Activated CD4-positive, alpha-beta T cell treated with anti-CD3 and anti-CD28 coated beads, Interleukin-2, Interleukin-4, amounts not matched to agents 100 ng/mL and 50 ng/mL, durations not matched to agents 16 hours and 8 hours (primary cell): Measurements from ENCODE around the gene FNDC3A.

Experiments
- DNase-seq: peaks from one replicate; pipeline ENCODE4 v3.0.0-alpha.2; 2020; ENCODE audit warnings: low spot score

The FNDC3A gene

DNA sequence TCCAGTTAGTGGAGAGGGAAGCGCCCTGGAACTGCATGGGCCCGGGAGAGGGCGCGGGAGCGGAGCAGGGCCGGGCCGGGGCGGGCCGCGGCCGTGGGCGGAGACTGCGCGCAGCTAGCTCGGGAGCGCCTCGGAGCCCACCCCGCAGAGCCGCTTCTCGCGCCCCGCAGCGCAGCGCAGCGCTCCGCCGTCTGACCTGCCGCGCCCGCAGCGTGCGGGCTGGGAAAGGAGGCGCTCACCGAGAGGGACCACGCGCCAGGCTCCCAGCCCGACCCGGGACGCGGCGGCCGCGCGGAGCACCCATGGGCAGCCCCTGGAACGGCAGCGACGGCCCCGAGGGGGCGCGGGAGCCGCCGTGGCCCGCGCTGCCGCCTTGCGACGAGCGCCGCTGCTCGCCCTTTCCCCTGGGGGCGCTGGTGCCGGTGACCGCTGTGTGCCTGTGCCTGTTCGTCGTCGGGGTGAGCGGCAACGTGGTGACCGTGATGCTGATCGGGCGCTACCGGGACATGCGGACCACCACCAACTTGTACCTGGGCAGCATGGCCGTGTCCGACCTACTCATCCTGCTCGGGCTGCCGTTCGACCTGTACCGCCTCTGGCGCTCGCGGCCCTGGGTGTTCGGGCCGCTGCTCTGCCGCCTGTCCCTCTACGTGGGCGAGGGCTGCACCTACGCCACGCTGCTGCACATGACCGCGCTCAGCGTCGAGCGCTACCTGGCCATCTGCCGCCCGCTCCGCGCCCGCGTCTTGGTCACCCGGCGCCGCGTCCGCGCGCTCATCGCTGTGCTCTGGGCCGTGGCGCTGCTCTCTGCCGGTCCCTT is 244.5 kb downstream of the FNDC3A start, which contains the start of gene MLNR:
TSS of gene MLNR (plus strand) at position 303 of the 820 bp plus-strand sequence. CDS start at position 303, 0 bp downstream.
- peak; percentile 17 for DNase-seq

DNA sequence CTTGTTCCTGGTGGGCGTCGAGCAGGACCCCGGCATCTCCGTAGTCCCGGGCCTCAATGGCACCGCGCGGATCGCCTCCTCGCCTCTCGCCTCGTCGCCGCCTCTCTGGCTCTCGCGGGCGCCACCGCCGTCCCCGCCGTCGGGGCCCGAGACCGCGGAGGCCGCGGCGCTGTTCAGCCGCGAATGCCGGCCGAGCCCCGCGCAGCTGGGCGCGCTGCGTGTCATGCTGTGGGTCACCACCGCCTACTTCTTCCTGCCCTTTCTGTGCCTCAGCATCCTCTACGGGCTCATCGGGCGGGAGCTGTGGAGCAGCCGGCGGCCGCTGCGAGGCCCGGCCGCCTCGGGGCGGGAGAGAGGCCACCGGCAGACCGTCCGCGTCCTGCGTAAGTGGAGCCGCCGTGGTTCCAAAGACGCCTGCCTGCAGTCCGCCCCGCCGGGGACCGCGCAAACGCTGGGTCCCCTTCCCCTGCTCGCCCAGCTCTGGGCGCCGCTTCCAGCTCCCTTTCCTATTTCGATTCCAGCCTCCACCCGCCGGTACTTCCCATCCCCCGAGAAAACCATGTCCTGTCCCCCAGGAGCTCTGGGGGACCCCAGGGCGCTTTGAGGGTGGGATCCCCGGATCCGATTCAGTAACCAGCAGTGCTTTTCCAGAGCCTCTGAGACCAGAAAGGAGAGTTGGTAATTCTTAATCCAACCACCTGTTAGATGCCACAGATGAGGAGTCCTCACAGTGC is 245.3 kb downstream of the FNDC3A start:
- no peak for DNase-seq

DNA sequence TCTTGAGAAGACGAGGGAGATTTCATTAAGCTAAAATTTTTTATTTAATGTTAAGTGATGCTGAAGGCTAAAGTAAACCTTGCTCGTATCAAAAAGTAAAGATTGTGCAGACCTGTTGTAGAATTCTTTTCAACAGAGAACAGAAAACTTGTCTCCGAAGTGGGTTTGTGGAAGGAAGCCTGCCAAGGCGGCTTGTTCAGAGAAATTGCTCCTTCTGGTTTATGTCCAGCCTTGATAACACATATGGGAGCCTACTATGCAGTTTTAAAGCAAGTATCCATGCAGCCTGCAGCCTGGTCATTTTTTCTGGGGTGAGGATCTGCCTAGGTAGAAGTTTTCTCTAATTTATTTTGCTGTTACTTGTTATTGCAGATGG is 245.9 kb downstream of the FNDC3A start:
- no peak for DNase-seq

DNA sequence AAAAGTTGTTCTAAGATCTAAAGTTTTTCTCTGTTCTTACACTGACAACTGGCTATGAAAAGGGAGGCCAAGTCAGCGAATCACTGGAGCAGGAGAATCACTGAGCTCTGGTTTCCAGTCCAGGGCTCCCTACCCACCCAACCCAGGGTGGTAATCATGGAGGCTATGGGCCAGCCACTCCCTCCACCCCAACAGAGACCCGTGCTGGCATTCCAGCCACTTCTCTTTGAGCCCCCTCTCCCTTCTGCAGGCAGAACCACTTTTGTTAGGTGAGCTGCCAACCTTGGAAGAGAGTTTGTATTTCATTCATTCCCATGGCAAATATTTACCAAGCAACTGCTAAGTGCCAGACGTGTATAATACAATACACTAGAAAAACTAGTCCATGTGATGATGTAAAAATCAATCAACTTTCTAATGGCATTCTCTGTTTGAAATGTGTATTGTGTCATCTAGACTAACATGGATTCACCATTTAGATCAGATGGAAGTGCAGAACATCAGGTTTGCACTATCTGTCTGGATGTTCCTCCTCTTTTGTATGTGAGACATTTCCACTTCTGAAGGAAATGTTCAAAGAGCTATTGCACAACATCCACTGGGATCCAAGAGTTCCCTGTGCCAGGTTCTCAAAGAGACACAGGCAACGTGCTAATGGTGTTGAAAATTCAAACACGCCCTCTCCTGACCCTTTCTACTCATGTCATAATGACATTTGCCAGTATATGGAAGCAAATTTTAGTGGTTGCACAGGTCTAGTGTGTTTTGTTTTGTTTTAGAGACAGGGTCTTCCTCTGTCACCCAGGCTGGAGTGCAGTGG is 249.7 kb downstream of the FNDC3A start:
- no peak for DNase-seq

DNA sequence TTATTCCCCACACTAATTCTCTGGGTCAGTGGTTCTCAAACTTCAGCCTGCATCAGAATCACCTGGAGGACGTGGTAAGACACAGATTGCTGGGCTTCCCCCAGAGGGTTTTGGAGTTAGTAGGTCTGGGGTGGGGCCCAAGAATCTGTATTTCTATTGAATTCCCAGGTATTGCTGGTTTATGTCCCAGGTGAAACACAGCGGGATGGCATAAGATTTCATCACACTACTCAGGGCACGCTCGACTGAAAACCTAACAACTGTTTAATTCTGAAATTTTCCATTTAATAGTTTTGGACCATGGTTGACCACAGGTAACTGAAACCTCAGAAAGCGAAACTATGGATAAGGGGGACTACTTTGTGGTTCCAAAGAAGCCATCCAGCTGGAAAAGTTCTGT is 250.9 kb downstream of the FNDC3A start:
- no peak for DNase-seq

DNA sequence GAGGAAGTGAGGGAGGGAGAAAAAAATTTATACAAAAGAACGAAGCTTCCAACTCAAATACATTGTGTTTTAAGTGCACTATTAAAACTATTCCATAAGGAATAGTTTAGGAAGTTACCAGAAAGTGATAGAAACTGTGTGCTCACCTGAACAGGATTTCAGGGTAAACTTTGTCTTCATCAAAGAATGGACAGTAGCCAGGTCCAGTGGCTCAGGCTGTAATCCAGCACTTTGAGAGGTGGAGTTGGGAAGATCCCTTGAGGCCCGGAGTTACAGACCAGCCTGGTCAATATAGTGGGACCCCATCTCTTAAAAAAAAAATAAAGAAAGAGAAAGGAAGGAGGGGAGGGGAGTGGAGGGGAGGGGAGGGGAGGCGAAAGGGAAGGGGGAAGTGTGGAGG is 259.0 kb downstream of the FNDC3A start:
- DNase-seq = no peak

DNA sequence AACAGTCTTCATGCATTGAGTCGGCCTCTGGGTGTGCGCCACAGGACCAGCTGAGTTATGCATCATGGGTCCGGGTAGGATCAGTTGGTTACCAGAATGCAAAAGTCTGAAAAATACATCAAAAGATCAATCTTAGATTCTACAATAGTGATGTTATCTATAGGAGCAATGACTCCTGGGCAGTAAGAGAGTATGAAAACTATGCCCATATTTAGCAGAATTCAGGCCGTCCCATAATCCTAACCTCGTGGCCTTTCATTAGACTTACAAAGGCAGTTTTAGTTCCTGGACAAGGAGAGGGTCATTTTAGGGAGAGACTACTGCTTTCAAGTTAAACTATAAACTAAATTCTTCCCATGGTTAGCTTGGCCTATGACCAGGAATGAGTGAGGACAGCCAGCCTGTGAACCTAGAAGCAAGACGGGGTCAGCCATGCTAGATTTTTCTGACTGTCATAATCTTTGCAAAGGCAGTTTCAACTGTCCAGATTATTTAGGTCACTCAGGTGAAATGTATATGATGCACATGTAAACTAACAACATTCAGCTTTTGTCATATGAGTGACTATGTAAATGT is 260.2 kb downstream of the FNDC3A start:
- no peak for DNase-seq

DNA sequence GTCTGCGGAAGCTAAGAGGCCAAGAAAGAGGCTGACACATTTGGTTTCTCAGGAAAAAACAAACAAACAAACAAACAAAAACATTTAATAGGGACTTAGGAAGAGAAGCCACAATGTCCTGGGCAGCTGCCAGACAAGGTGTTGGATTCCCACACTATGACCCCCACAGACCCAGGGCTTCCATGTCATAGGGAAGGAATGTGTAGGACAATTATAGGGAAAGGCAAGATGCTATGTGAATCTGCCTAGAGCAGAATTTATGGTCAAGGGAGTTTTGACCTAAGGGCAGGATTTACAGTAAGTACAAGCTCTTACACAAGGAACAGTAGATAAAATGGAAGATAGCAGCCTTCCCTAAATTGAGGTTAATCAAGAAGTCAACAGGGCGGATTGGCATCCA is 262.9 kb downstream of the FNDC3A start:
- DNase-seq = no peak

DNA sequence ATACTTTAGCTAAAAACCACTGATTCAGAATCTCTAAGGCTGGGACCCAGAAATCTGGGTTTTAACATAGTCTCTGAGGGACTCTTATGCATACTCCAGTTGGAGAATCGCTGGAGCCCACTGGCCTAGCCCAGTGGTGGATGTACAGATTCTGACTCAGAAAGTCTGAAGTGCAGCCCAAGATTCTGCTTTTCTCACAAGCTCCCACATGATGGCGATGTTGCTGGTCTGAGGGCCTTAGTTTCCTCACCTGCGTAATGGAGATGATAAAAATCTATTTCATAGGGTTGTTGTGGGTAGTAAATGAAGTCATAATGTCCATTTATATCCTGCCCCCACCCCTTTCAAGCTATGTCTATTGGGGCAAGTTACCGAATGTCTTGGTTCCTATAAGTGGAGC is 264.3 kb downstream of the FNDC3A start:
- peak; percentile 50 for DNase-seq

DNA sequence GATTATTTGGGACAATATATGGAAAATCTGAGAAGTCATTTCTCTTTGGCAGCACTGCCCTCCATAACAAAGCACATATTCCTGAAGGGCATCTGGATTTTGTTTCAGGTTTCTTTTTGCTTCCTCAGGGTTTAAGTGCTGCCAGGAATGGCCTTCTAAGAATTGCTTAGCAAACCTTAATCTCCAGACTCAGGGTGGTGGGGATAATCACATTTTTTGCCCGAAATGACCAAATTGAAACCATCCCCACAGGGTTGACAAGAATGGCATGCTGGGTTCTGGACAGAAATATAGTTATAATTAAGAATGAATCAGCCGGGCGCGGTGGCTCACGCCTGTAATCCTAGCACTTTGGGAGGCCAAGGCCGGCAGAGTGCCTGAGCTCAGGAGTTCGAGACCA is 265.6 kb downstream of the FNDC3A start:
- no peak for DNase-seq

DNA sequence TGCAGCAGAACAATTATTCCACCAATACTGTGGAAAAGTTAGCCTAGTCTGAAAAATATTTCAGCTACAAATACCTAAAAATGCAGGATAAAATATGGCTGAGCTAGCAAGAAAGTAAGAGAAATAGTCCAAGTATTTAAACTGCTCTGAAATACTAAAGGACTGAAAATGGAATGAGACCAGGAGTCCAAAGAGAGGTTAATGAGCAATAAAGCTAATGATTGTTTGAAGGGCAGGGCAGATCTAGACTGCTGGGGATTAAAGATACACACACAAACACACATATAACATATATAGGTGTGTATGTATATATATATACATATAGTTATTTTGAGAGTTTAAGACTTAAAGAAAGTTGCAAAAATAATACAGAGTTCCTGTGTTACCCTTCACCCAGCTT is 269.4 kb downstream of the FNDC3A start:
- DNase-seq = no peak

DNA sequence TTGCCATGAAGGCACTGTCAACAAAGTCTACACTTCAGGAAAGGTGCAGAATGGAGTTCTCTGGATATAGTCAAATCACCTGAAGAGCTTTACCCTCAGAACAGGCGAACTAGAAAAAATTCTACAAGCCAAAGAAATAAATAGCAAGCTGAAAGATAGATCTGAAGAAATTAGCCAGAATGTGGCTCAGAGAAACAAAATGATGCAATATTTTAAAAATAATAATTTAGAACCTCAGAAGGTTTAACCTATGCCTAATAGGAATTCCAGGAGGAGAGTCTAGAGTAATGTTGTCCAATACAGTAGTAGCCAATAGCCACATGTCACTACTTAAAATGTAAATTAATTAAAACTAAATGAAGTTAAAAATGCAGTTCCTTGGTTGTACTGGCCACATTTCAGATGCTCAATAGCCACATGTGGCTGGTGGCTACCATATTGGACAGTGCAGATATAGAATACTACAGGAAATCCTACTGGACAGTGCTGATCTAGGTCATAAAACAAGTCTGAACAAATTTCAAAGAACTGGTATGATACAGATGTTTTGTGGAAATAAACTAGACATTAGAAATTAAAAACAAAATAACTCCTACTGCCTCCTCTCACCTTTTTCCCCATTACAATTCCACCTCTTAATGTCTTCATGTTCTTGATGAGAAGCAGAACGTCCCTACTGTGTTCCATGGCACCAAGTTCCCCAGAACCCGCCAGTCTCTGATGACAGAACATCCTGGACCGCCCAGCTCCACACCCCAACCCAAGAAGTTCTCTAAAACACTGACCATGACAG is 271.3 kb downstream of the FNDC3A start:
- DNase-seq = no peak

DNA sequence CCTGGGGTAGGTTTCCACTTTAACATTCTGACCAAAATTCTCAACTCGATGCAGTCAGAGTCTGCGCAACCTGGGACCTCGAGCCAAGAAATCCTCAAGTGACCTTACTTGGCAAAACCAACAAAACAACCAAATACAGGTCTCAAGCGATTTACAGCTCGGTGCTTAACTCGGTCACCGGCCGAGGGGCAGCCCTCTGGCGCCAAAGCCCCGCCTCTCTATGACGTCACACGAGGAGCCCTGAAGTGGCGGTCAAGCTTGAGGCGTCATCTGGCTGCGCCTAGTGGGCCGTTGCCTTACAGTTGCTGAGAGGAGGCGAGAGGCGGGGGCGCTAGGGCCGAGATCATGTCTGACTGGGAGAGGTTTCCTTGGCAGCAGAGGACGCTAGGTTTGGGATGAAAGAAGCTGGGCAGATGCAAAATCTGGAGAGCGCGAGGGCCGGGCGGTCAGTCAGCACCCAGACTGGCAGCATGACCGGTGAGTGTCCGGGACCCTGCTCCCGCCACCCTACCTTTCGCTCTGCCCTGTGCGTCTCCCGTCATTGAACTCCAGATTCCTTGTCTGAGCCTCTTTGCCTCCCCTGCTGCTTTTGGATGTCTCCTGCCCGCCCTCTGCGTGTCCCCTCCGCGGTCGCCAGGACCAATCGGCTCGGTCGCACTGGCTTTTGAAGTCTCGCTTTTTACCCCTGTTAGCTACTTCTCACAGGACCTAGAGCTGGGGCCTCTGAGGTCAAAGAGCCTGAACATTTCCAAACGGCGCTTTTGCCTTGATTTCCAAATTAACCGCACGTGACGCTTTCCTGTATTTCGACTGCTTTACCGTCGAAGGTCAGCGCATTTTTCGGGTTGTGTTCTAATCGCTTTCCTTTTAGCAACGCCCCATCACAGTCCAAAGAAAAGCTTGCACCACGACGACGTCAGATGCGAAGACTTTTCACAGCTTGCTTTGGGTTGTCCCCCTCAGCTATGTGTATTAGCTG is 272.2 kb downstream of the FNDC3A start, which contains the start of gene CDADC1:
TSS of gene CDADC1 (plus strand) at position 283 of the 979 bp plus-strand sequence. CDS start at position 396, 113 bp downstream.
- DNase-seq = peak; percentile 97

DNA sequence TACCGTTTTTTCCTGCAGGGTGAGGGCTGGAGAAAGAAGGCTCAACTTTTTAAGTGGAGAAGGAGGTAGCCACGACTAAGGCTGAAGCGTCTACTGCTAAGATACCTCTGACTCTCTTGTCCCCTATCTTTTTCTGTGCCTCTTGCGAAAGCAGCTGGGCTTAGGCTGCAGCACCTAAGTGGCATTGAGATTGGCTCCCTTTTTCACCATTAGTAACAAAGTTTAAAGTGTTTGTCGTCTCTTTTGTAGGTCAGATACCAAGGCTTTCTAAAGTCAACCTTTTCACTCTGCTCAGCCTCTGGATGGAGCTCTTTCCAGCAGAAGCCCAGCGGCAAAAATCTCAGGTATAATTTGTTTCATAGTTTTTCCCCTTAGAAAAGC is 272.9 kb downstream of the FNDC3A start:
- DNase-seq = no peak

DNA sequence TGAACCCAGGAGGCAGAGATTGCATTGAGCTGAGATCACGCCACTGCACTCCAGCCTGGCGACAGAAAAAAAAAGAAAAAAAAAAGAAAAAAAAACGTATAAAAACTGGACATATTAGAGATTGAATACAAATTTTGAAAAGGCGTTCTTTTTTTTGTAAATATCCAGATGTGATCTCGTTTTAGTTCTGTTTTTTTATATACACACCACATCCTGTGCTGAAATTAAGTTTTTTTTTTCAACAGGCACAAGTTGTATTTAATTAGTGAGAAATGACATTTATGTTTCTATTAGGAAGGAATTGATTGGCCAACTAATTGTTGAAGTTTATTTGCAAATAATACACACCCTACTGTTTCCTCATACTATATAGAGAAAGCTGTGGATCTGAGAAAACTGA is 275.6 kb downstream of the FNDC3A start:
- no peak for DNase-seq

DNA sequence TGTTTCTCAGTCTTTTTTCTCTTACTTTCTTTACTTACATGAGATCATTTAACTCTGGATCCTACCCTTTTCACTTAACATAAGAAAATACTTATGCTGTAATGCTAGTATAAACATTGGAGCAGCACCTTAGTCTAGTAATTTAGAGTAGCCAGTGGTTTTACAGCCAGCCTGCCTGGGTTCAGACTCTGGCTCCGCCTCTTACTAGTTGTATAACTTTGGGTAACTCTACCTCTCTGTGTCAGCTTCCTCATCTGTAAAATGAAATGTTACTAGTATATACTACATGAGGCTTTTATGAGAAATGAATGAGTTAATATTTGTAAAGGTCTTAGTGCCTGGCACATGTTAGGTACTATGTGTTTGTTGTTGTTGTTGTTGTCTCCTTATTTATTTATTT is 277.6 kb downstream of the FNDC3A start:
- no peak for DNase-seq

DNA sequence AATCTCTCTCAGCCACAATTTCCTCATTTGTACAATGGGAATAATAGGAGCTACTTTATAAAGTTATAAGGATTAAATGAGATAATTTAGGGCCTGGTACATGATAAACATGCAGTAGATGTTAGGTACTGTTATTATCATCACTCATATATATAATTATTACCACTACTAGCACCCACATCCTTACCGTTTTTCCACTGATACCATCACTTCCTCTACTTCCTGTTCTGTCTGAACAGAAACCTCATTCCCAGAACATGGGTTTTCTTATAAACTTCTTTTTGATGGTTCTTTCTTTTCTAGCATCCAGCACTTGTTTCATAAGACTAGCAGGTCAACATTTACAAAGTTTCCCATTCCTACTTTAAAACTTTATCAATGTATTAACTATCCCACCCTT is 278.3 kb downstream of the FNDC3A start:
- DNase-seq = no peak

DNA sequence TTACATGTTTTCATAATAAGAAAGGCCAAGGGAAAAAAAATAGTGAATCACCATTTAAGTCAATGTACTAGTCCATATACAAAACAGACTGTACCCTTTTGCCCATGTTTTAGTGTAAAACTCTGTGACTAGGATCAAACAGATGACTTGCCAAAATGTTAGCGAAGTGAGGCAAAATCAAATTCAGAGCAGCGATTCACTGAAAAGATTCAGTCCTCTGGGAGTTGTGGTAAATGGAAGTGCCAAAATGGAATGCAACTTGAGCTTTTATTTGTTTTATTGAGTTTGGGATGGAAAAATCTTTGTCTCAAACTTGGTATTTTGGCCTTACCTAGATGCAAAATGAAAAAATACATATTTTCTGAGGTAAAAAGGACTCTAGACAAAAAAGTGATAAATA is 281.1 kb downstream of the FNDC3A start:
- DNase-seq = no peak

DNA sequence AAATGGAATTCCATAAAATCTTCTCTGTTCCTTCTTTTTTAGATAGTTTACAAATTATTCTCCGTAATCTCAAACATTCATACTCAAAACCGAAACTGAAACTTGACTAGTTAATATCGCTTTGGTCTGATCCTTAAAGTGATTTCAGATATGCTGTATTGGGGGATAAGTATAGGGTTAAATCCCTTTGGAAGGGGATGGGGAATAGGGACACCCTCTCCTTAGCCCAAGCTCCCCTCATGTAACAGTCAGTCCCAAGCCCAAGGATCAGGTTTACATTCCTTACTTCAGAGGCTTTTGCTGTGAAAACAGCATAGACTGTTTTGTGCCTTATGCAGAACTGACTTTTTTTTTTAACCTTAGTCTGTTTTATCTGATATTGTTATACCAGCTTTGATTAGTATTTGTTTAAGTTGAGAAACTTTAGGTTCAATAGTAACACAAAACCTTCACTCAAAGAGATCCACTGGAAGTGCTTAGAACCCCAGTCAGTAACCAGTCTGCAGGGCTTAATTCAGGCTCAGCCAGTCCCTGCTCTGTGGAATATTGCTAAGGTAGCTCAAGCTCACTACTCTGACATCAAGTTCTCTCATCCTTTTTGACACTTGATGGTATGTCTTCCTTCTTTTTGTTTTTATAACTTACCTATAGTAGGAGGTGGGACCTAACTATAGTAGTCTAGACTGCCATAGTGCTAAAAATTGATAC is 282.5 kb downstream of the FNDC3A start:
- DNase-seq = peak; percentile 12
